GM18505 (cell line): ENCODE data around the gene KCNJ4.
"Not testable (repeated sequence)": the region's sequence is repeated elsewhere in the genome, so short reads cannot be mapped to it uniquely, and the experiment has no call there.

Source experiments
- ATAC-seq: cut with Tn5 transposase; IDR thresholded peaks from one replicate; pipeline ENCODE4 v1.9.1; 2021; ENCODE audit not compliant: unreplicated experiment
- POLR2A ChIP-seq: IDR thresholded peaks from 4 replicates; pipeline ENCODE4 v1.6.1; 2011; ENCODE audit warnings: borderline replicate concordance; ENCODE audit not compliant: insufficient read depth, insufficient read length; ENCODE audit errors: extremely low read depth

KCNJ4 gene

GRCh38 chr22:38482662-38483308, 27.8 kb upstream of the KCNJ4 start:
- no peak for TF ChIP-seq POLR2A
- no peak for ATAC-seq

- TF ChIP-seq POLR2A, result no peak
- no peak for ATAC-seq
Observed at GRCh38 chr22:38481871-38482332, 26.9 kb upstream of the KCNJ4 start.

GRCh38 chr22:38481162-38481870, 26.3 kb upstream of the KCNJ4 start:
- ATAC-seq, result no peak
- TF ChIP-seq POLR2A, result no peak

- TF ChIP-seq POLR2A, result no peak
- ATAC-seq, result no peak
Observed at GRCh38 chr22:38479096-38479837, 24.3 kb upstream of the KCNJ4 start.

GRCh38 chr22:38477585-38477984, 22.6 kb upstream of the KCNJ4 start:
- ATAC-seq, result no peak
- TF ChIP-seq POLR2A, result no peak

GRCh38 chr22:38474003-38474607, 19.1 kb upstream of the KCNJ4 start:
- no peak for TF ChIP-seq POLR2A
- no peak for ATAC-seq

- no peak for TF ChIP-seq POLR2A
- ATAC-seq, result no peak
Observed at GRCh38 chr22:38471237-38471636, 16.2 kb upstream of the KCNJ4 start.

- not testable (repeated sequence) for ATAC-seq
Observed at GRCh38 chr22:38470179-38470578, 15.2 kb upstream of the KCNJ4 start.

- no peak for TF ChIP-seq POLR2A
- no peak for ATAC-seq
Observed at GRCh38 chr22:38469306-38469781, 14.3 kb upstream of the KCNJ4 start.

GRCh38 chr22:38468443-38469305, 13.7 kb upstream of the KCNJ4 start:
- no peak for ATAC-seq
- TF ChIP-seq POLR2A, result no peak

GRCh38 chr22:38467904-38468442, 13.0 kb upstream of the KCNJ4 start, which contains the start of gene KDELR3:
KDELR3 (plus strand) TSS chr22:38468096; CDS start chr22:38468234, 138 bp downstream.
- ATAC-seq, result no peak
- TF ChIP-seq POLR2A, result no peak

- no peak for ATAC-seq
- TF ChIP-seq POLR2A, result no peak
Observed at GRCh38 chr22:38467438-38467903, 12.5 kb upstream of the KCNJ4 start.
